HG03039 (cell line): ENCODE data around the gene APLF.
"Not testable (repeated sequence)": the region's sequence is repeated elsewhere in the genome, so short reads cannot be mapped to it uniquely, and the experiment has no call there.

Experiments
- ATAC-seq: cut with Tn5 transposase; IDR thresholded peaks from one replicate; pipeline ENCODE4 v1.9.1; 2021; ENCODE audit warnings: mild to moderate bottlenecking, moderate library complexity; ENCODE audit not compliant: unreplicated experiment

The APLF gene

DNA sequence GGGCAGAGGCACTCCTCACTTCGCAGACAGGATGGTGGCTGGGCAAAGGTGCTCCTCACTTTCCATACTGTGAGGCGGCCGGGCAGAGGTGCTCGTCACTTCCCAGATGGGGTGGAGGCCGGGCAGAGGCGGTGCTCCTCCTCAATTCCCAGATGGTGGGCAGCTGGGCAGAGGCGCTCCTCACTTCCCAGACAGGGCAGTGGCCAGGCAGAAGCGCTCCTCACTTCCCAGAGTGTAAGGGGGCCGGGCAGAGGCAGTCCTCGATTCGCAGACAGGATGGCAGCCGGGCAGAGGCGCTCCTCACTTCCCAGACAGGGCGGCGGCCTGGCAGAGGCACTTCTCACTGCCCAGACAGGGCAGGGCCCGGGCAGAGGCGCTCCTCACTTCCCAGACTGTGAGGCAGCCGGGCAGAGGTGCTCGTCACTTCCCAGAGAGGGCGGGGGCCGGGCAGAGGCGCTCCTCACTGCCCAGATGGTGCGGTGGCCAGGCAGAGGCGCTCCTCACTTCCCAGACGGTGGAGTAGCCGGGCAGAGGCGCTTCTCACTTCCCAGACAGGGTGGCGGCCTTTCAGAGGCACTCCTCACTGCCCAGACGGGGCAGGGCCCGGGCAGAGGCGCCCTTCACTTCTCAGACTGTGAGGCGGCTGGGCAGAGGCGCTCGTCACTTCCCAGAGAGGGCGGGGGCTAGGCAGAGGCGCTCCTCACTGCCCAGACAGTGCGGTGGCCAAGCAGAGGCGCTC, 60.1 kb downstream of the APLF start:
- ATAC-seq = not testable (repeated sequence)

DNA sequence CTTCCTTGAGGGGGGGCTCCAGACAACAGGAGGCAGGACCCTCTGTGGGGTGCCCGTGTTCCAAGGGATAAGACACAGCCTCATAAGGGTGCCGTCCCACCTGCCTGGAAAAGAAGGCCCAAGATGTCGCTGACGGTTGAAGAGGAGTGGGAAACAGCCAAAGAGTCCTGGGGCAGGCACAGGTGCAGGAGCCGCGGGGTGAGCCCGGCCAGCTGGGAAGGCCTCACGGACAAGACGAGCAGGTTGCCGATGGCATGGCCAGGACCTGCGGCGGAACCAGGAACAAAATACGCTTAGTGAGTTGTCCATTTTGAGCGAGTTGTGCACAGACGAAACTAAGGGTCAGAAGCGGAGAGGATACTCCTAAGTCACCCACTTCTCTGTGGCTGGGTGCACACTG, 61.8 kb downstream of the APLF start:
- not testable (repeated sequence) for ATAC-seq

DNA sequence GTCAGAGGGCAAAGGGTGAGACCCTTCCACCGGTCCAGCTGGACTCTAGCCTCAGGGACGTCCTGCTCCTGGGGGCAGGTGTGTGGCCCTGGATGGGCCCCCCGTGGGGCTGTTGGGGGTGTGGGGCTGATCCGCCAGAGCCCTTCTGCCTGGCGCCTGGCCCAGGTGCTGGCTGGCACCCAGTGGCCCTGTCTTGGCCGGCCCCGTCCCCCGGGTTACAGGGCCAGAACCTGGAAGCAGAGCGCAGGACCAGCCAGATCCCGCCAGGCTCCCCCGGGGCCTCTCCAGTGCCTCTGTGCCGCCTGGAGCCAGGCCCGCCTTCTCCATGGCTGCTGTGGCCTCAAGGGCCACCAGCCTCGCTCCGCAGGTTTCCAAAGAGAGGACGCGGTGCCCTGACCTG, 62.3 kb downstream of the APLF start:
- ATAC-seq = not testable (repeated sequence)

DNA sequence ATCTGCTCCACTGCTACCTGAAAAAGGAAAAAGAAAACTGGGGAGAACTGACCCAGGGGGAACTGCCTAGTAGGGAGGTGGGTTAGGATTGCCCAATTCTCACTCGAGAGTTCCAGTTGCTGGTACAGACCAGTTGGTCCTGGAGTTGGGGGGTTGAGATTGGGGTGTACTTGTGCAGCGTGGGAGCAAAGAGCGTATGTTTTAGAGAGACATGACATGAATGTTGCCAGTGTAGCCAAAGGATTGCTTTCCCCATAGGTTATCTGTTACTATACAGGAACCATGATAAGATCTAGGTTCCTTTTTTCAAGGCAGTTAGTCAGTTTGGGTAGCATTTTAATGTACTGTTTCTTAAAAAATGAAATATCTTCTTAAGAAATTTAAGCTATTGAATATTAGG, 68.6 kb downstream of the APLF start:
- ATAC-seq = no peak

DNA sequence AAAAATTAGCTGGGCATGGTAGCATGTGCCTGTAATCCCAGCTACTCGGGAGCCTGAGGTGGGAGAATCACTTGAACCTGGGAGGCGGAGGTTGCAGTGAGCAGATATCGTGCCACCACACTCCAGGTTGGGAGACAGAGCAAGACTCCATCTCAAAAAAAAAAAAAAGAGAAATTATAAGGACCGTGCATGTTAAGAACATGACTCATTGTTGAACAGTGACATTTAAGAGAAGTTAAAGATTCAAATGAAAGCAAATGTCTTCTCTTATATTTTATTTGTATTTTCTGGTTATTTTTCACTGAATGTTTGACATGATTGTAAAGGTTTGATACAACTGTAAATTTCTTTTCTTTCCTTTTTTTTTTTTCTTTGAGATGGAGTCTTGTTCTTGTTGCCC, 69.6 kb downstream of the APLF start:
- ATAC-seq = no peak

DNA sequence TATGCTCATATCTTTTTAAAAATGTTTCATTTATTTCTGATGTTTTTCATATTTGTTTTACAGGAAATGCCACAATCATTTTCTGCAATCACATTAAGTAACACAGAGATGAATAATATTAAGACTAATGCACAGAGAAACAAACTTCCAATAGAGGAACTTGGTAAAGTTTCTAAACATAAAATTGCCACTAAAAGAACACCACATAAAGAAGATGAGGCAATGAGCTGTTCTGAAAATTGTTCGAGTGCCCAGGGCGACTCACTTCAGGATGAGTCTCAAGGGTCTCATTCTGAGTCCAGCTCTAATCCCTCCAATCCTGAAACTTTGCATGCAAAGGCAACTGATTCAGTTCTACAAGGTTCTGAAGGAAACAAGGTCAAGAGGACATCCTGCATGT, 70.4 kb downstream of the APLF start:
- ATAC-seq = no peak

DNA sequence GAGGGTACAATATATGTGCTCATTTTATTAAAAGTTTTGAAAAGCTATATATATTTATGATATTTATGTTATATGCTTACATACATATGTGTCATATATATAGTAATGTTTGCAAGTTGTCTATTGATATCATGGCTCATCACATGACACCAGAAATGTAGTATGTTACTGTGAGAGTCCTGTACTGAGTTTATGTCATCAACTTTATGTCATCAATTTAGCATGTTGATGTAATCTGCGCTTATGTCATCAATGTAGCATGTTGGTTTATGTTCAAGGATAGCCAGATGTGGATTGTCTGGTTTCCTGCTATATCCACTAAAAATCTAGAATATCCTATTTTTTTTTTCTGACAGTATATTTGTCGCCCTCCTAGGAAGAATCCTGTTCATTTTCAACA, 77.4 kb downstream of the APLF start:
- no peak for ATAC-seq

DNA sequence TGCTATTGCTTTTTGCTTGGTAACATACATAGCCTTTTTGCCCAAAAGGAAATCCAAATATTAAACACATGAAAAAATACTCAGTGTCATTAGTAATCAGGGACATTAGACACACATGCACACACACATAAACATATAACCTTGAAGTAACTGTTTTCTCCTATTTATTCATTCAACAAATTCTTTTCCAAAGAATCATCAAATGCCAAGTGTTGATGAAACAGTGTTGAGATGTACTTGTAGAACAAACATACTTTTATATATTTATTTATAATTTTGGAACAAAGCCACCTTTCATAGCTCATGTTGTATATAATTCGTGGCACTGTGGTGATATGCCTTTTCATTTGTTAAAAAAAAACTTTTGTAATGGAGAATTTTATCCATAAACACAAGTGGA, 81.0 kb downstream of the APLF start:
- no peak for ATAC-seq

DNA sequence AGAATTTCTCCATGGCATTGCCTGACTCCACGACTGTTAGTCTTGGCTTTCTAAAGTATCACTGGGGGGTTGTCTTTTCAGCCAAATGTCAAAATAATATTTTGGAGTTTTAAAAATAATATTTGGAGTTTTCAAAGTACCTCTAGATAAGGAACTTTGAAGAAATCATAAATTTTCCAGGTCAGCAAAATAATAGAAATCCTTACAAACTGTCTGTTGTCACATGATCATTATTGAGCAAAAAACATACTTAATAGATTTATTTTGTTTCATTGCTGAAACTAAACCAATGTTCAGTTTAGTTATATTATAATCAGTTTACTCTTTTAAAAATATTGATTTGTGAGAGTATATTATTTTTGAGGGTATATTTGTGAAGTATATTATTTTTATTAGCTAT, 85.7 kb downstream of the APLF start:
- ATAC-seq = no peak

DNA sequence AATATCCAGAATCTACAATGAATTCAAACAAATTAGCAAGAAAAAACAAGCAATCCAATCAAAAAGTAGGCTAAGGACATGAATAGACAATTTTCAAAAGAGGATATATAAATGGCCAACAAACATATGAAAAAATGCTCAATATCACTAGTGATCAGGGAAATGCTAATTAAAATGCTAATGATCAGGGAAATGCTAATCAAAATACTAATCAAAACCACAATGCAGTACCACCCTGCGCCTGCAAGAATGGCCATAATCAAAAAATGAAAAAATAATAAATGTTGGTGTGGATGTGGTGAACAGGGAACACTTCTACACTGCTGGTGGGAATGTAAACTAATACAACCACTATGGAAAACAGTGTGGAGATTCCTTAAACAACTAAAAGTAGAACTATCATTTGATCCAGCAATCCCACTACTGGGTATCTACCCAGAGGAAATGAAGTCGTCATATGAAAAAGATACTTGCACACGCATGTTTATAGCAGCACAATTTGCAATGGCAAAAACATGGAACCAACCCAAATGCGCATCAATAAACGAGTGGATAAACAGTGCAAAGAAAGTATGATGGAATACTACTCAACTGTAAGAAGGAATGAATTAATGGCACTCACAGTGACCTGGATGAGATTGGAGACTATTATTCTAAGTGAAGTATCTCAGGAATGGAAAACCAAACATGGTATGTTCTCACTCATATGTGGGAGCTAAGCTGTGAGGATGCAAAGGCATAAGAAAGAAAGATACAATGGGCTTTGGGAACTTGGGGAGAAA, 88.2 kb downstream of the APLF start:
- not testable (repeated sequence) for ATAC-seq

DNA sequence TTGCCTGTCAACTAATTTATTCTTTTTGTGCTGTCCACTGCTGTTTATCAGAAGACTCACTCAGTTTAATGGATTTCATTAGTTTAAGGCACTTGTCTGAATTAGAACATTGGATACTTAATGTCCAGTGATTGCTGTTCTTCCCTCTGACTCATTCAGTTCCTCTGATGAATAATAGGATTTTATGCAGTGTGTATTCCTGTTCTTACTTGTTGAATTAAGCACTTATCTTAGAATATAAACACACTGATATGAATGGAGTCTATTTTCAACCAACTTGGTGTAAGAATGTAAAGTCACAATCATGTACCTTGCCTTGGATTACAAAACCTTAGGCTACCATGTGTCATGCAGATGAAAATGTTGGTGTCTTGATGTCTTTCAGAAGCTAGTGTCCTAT, 89.0 kb downstream of the APLF start:
- no peak for ATAC-seq

DNA sequence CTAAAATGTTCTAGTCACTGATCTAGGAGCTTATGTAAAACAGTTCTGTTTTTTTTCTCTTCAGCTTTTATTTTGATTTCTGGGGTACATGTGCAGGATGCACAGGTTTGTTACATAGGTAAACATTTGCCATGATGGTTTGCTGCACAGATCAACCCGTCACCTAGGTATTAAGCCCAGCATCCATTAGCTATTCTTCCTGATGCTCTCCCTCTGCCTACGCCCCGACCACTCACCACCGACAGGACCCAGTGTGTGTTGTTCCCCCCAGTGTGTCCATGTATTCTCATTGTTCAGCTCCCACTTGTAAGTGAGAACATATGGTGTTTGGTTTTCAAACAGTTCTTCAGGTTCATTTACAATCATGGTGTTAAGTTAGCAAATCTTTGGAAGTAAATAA, 91.2 kb downstream of the APLF start:
- no peak for ATAC-seq

DNA sequence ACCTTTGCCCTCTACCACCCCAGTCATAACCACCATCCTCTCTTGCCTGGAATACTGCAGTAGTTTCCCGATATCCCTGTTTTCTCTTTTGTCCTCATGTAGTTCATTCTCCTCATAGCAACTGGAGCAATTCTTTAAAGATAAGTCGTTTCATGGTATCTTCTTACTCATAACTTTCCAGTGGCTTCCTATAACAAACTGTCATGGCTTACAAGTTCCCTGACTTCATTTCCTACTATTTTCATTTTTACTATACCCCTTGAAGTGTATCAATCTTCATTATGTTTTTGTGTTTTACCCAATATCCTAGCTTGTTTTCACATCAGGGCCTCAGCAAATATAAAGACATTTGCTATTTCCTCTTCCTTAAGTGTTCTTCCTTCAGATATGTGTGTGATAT, 92.3 kb downstream of the APLF start:
- ATAC-seq = no peak

DNA sequence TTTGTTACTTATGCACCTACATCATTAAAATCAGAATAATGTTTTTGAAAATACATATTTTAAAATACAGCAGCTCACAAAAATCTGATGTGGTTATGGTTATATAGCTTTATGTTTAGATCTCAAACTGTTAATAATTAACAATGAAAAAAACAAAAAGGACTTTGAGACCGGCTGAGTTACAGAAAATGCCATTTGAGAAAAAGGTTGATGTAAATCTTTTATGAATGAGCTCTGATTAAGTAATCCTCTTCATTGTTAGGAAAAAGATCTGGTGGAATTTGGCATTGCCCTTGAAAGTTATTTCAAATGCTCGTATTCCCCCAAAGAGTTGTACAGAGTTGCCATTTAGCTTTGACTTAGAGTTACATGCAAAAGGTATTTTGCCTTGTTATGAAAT, 93.2 kb downstream of the APLF start:
- no peak for ATAC-seq

DNA sequence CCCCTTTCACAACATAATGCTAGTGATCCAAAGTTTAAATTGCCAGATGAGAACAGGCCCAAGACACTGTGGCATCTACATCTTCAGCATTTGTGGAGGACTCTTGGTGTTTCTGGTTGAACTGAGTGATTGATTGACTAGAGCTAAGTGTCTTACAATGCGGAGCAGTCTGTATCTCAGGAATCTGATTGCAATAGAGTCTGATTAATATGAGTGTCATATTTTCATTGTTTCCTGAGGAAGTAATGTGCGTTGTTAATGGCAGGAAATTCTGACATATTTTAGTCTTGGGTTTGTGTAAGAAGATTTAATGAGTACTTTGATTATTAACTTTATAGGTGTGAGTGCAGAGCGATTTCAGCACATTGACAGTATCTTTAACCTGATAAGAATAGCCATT, 94.0 kb downstream of the APLF start:
- no peak for ATAC-seq

DNA sequence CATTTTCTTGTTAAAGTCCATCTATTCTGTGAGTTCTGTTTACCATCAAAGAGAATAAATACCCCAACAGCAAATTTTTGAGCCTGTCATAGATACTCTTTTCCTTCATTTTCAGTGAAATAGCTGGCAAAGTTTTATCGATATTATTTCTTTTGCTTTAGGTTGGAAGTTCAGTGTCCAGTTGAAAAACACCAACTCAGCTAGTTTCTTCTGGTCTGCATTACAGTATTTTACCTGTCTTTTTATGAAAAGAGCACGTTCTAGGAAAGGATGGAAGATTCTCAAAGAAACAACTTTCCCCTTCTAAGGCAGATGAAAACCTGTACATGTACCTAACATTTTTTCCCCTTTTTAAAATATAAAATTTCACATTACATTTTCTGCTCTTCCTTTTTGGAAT, 95.5 kb downstream of the APLF start:
- ATAC-seq = no peak

DNA sequence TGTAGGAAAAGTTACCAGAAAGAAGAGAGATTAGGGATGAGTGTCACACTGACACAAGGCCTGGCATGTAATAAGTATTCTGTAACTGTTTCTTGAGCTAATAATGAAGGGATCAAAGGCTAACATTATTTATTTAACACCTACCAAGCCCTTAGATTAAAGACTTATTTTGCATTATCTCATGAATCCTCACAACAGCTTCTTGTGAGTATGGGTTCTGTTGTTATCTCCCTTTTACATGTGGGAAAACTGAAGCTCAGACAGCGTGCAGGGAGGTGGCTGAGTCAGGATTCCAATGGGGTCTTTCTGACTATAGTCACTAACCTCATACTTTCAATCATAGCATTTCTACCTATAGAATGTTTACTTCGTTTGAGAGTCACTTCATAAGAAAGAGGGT, 97.0 kb downstream of the APLF start:
- no peak for ATAC-seq

DNA sequence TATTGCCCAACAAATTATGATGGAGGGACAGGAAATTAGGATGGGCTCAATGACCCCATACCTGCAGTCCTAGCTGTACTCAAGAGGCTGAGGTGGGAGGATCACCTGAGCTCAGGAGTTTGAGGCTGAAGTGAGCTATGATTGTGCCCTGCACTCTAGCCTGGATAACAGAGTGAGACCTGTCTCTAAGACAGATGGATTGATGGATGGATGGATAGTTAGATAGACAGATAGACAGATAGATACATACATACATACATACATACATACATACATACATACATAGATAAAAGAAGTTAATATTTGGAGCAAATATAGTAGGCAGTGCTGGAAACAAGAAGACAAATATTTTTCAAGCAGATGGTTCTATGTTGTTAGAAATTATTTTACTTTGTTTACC, 97.9 kb downstream of the APLF start:
- ATAC-seq = no peak

DNA sequence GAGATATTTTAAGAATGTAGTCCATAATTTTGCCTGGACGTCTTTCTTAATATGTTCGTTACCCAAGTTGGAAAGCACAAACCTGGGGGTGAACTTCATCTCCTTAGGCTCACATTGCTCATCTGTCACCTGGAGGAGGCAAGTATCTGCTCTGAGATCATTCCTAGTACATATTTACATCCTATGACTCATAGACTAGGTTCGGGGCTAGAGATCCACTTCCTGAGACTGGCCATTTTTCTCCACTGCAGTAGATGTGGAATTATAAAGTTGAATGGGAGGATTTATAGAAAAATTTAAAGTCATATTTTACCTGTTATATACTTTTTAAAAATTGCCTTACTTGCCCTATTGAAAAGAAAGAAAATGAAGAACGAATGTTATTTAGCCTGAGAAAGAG, 98.5 kb downstream of the APLF start:
- ATAC-seq = no peak

DNA sequence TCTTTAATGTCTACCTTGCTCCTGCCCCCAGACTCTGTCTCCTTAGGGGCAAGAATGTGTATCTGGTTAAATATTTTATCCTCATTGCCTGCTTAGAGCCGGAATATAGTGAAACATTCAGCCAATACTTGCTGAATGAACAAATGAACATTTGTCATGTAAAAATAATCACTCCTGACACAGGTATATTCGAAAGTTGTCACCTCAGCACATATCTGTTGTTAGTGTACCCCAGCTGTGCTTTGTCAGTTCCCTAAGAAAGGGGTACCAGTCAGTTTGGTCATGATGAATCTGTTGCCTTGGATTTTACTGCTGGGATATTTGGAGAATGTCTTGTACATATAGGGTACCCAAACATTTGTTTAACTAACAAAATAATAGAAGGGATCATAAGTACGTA, 99.0 kb downstream of the APLF start:
- ATAC-seq = no peak

DNA sequence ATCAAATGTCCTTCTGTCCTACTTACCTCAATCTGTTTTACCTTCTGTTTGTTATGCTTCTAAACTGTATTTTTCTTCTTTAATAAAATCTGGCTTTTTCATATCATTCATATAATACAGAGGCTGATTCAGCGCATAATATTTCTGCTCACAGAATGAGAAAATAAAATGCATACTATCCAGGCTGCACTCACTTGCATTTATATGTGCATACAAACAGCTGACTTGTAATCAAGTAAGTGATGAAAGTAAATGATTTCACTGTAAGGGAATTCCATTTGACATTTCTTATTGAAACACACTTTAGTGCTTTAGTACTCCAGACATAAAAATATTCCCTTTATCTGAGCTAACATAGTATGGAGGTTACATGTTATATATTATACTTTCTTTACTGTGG, 100.7 kb downstream of the APLF start:
- ATAC-seq = no peak

DNA sequence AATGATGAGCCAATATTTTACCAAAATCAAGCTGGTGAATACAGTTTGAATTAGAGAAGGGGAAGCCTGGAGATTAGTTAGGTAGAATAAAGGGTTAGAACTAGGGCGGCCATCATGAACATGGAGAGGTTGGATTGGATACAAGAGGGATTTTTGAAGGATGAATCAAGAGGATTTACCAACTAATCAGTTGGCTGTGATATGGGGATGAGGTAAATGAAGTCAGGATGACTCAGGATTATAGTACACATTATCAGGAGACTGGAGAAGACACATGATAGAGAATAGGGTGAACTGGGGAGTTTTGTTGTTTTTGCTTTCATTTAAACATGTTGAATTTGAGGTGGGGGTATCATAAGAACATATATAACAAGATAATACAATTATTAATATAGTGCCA, 102.2 kb downstream of the APLF start:
- no peak for ATAC-seq

DNA sequence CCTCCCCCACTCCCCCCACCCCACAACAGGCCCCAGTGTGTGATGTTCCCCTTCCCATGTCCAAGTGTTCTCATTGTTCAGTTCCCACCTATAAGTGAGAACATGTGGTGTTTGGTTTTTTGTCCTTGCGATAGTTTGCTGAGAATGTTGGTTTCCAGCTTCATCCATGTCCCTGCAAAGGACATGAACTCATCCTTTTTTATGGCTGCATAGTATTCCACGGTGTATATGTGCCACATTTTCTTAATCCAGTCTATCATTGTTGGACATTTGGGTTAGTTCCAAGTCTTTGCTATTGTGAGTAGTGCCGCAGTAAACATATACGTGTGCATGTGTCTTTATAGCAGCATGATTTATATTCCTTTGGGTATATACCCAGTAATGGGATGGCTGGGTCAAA, 103.0 kb downstream of the APLF start:
- not testable (repeated sequence) for ATAC-seq
